ENCODE measurements around the gene ADD3.

Gene ADD3

DNA sequence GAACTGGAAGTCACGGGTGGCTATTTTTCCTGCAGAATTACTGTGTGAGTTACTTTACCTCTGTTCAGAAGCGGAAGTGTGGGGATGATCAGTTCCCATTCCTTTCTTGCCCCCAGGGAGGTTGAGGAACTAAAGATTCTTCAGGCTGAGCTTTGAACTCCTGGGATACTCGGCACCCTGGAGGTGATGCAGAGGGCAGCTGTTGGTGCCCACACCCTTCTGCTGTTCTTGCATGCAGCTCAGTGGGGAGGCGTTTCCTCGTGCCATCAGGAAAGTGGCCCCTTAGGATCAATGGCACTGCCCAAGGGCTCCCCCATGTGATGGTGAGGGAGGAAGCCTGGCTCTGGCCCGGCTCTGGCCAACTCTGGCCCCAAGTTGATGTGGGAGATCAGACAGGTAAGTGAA is 155.0 kb downstream of the ADD3 start:
- TF ChIP-seq, protein P1, sequence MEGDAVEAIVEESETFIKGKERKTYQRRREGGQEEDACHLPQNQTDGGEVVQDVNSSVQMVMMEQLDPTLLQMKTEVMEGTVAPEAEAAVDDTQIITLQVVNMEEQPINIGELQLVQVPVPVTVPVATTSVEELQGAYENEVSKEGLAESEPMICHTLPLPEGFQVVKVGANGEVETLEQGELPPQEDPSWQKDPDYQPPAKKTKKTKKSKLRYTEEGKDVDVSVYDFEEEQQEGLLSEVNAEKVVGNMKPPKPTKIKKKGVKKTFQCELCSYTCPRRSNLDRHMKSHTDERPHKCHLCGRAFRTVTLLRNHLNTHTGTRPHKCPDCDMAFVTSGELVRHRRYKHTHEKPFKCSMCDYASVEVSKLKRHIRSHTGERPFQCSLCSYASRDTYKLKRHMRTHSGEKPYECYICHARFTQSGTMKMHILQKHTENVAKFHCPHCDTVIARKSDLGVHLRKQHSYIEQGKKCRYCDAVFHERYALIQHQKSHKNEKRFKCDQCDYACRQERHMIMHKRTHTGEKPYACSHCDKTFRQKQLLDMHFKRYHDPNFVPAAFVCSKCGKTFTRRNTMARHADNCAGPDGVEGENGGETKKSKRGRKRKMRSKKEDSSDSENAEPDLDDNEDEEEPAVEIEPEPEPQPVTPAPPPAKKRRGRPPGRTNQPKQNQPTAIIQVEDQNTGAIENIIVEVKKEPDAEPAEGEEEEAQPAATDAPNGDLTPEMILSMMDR (conservative IDR thresholded peaks at IDR 0.05; ENCODE audit: control insufficient read depth, insufficient read depth, low read depth, low read length), result no peak
- DNase-seq (ENCODE audit: low read depth), result no peak
- H3K4me3 ChIP-seq (ENCODE audit: control insufficient read depth, low read depth, low read length), result no peak overlapping the region

DNA sequence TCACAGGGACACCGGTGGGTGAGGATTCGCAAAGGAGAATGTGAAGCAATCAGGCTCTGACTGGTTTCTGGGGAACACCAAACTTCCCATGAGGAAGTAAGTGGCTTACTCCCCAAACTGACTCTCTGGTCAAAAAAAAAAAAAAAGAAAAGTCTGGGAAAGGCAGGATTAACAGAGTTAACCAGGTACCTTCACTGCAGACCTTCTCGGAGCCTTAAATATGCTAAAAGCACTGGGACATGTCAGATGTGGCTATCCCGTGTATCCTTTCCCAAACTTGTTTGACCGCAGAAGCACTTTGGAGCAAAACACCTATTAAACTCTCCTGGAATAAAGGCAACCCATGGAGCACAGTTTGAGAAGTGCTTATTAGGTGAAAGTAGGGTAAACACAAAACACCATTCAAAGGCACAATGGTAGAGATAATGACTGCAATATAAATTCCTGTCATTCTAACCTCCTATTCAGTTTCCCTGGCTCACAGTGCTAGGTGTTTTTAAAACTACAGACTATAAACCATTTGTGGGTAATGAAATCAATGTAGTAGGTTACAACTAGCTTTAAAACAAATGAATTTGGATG is 155.5 kb downstream of the ADD3 start:
- H3K4me3 ChIP-seq (ENCODE audit: control insufficient read depth, low read depth, low read length), result no peak overlapping the region
- DNase-seq (ENCODE audit: low read depth), result no peak
- TF ChIP-seq, protein P1 (conservative IDR thresholded peaks at IDR 0.05; ENCODE audit: control insufficient read depth, insufficient read depth, low read depth, low read length), result no peak

DNA sequence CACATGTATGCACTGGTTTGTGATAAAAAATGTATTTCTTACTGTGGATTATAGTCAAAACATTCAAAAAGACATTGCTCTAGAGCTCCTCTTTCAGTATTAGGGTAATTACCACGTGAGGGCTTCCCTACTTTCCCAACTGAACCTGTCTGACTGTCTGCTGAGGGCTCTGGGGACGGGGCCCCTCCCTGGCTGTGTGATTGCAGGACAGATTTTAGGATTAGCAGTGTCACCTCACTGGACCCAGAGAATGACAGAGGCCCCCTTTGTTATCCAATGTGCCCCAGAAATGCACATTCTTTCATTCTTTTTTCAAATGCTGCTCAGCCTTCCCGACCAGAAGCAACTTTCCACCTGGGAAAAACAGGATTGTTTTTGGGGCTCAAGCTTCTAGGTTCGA is 156.1 kb downstream of the ADD3 start:
- TF ChIP-seq, protein P1 (conservative IDR thresholded peaks at IDR 0.05; ENCODE audit: control insufficient read depth, insufficient read depth, low read depth, low read length), result no peak
- H3K4me3 ChIP-seq (ENCODE audit: control insufficient read depth, low read depth, low read length), result no peak overlapping the region
- DNase-seq (ENCODE audit: low read depth), result no peak

DNA sequence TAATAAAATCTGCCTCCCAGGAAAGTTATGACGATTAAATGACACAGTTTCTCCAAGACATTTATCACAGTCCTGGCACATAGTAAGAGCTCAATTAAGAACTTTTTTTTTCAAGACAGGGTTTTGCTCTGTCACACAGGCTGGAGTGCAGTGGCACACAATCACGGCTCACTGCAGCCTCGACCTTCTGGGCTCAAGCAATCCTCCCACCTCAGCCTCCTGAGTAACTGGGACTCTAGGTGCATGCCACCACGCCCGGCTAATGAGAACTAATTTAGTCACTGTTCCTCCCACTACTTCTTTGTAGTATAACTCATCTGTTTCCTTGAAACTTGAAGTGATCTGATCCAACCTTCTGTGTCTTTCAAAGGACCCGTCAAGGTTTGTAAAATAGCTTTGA is 157.5 kb downstream of the ADD3 start:
- TF ChIP-seq, protein P1 (conservative IDR thresholded peaks at IDR 0.05; ENCODE audit: control insufficient read depth, insufficient read depth, low read depth, low read length), result no peak
- no peak for DNase-seq (ENCODE audit: low read depth)
- no peak overlapping the region for H3K4me3 ChIP-seq (ENCODE audit: control insufficient read depth, low read depth, low read length)

DNA sequence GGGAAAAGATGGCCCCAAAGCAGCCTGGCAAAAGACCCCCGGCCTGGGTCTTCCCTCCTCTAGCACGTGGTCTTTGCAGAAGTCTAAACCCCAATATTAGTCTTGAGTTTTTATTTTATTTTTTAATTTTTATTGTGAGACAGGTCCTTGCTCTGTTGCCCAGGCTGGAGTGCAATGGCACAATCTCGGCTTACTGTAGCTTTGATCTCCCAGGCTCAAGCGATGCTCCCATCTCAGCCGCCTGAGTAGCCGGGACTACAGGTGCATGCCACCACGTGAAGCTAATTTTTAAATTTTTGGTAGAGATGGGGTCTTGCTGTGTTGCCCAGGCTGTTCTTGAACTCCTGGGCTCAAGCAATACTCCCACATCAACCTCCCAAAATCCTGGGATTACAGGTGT is 159.4 kb downstream of the ADD3 start:
- DNase-seq (ENCODE audit: low read depth), result no peak
- no peak overlapping the region for H3K4me3 ChIP-seq (ENCODE audit: control insufficient read depth, low read depth, low read length)
- TF ChIP-seq, protein P1 (conservative IDR thresholded peaks at IDR 0.05; ENCODE audit: control insufficient read depth, insufficient read depth, low read depth, low read length), result no peak

DNA sequence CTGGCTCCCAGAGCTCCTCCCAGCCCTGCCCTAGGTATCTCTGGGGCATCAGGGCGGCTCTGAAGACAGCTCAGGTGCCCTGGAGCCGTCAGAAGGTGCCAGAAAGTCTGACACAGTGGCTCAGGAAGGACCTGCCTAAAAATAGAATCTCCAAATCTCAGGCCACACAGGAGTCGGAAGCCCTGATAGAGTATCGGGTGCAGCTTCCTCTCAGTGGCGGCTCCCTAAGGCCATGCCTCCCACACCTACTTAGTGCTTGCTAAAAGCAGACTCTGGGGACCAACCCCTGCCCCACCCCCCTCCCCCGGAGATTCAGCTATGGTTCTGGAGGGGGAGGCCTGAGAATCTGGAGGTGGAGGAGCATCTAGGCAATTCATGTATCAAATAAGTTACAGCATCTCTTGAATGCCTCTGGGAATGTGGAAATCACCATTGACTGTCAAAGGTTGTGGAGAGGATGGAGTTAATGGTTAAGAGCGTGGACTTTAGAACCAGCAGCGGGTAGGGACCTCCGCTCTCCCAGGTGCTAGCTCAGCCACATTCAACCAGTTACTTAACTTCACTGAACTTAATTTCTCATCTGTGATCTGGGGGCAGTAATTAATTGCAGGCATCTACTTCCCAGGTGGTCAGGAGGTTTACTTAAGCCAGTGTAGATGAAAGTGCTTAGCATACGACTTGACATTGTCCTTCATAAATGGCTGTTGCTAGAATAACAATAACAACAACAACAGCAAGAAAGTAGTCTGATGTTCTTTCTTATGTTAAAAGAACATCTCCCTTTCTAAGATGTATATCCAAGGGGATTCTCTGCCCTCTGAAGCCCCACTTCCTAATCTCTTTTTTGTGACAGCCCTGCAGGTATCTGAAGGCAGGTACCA is 161.1 kb downstream of the ADD3 start:
- TF ChIP-seq, protein P1 (conservative IDR thresholded peaks at IDR 0.05; ENCODE audit: control insufficient read depth, insufficient read depth, low read depth, low read length), result no peak
- H3K4me3 ChIP-seq (ENCODE audit: control insufficient read depth, low read depth, low read length), result no peak overlapping the region
- no peak for DNase-seq (ENCODE audit: low read depth)

Measured in fibroblast of mammary gland (primary cell).